GM12878 (cell line): ENCODE measurements around the gene FSTL4. TPM values are rescaled to one million over a fixed set of nuclear protein-coding genes. Genes with fewer than 3 reads are reported as not detected.

Experiments
- ATAC-seq: fragments of 200-7000 bp; cut with Tn5 transposase; 3 replicates; pipeline ENCODE4 v1.9.1; 2020; ENCODE audit warnings: mild to moderate bottlenecking, moderate library complexity
- BruUV-seq: library from RNA; stranded (reverse); fragments of 400-500 nt; replicated peaks from 2 replicates; lab custom pipeline; 2021; lab: Mats Ljungman, UMichigan
- CTCF ChIA-PET: fragments of 300-600 bp; sonication (Branson Sonifier 250); formaldehyde crosslinking; extraction: SDS; loops from one replicate; lab custom pipeline; 2021; ENCODE audit warnings: inconsistent platforms; lab: Yijun Ruan, JAX
- POLR2A ChIA-PET: fragments of 350-600 bp; formaldehyde crosslinking; extraction: SDS; loops from one replicate; lab custom pipeline; 2021; ENCODE audit warnings: inconsistent platforms; lab: Charles Lee
- RAD21 ChIA-PET: fragments of 300-600 bp; sonication (Branson Sonifier 250); formaldehyde crosslinking; loops from one replicate; lab custom pipeline; 2023; ENCODE audit warnings: antibody characterized with exemption; ENCODE audit not compliant: unreplicated experiment; lab: Charles Lee
- SMC1A ChIA-PET: fragments of 300-600 bp; sonication (Branson Sonifier 250); formaldehyde crosslinking; loops from one replicate; lab custom pipeline; 2023; ENCODE audit not compliant: unreplicated experiment, uncharacterized antibody; lab: Charles Lee
- DNase-seq: peaks from one replicate; pipeline ENCODE4 v3.0.0-alpha.2; 2011; ENCODE audit warnings: low read depth, low spot score
- FAIRE-seq: peaks from 3 replicates; lab custom pipeline; 2011; peaks lifted over from hg19 to GRCh38; lab: Jason Lieb, UNC
- H2AFZ ChIP-seq: 2 replicates; pipeline ENCODE4 v1.6.0; 2011; ENCODE audit warnings: low read depth, low read length, control low read depth; ENCODE audit not compliant: control insufficient read depth
- H3K27ac ChIP-seq: 2 replicates; pipeline ENCODE4 v1.5.1; 2011; ENCODE audit warnings: control low read depth; ENCODE audit not compliant: control insufficient read depth, insufficient read depth
- H3K27me3 ChIP-seq, 2 experiments: replicated peaks in 1 of 2; 2 replicates each; pipeline versions ENCODE4 v1.6.0 to v1.6.1; 2011; ENCODE audit warnings: low read length in 1 of 2; ENCODE audit not compliant: control insufficient read depth in 2 of 2, insufficient read depth in 2 of 2
- H3K36me3 ChIP-seq, 2 experiments: 2 replicates each; pipeline ENCODE4 v1.5.1; 2011; ENCODE audit warnings: low read length in 1 of 2; ENCODE audit not compliant: control insufficient read depth in 2 of 2, insufficient read depth in 2 of 2
- H3K4me1 ChIP-seq: 2 replicates; pipeline ENCODE4 v1.6.1; 2011; ENCODE audit warnings: mild to moderate bottlenecking, low read length, moderate library complexity, mixed read lengths; ENCODE audit not compliant: control insufficient read depth, insufficient read depth
- H3K4me2 ChIP-seq: 2 replicates; pipeline ENCODE4 v1.6.0; 2011; ENCODE audit warnings: control low read depth; ENCODE audit not compliant: control insufficient read depth, insufficient read depth
- H3K4me3 ChIP-seq: fragments of 200-600 bp; sonication (generic); 2 replicates; pipeline ENCODE4 v1.5.1; 2016
- H3K79me2 ChIP-seq: 2 replicates; pipeline ENCODE4 v1.6.0; 2011; ENCODE audit warnings: low read length; ENCODE audit not compliant: control insufficient read depth, insufficient read depth
- H3K9ac ChIP-seq: 2 replicates; pipeline ENCODE4 v1.8.0; 2011; ENCODE audit warnings: low read length, control low read depth, mixed read lengths; ENCODE audit not compliant: control insufficient read depth, insufficient read depth
- H3K9me3 ChIP-seq: replicated peaks from 3 replicates; pipeline ENCODE4 v1.5.1; 2011; ENCODE audit warnings: mild to moderate bottlenecking, low read length; ENCODE audit not compliant: control insufficient read depth, insufficient read depth
- H4K20me1 ChIP-seq: 2 replicates; pipeline ENCODE4 v1.6.0; 2011; ENCODE audit not compliant: control insufficient read depth, insufficient read depth
- ATF7 ChIP-seq: fragments of 450-650 bp; IDR thresholded peaks from 2 replicates; pipeline ENCODE4 v1.6.1; 2016; ENCODE audit warnings: low read depth, mild to moderate bottlenecking
- CBX3 ChIP-seq: fragments of 200-600 bp; sonication (generic); IDR thresholded peaks from 2 replicates; pipeline ENCODE4 v1.6.1; 2016; ENCODE audit warnings: low read depth, borderline replicate concordance
- CHD2 ChIP-seq: IDR thresholded peaks from 2 replicates; pipeline ENCODE4 v1.6.1; 2011; ENCODE audit warnings: low read depth, low read length, improper control_type of control experiment, borderline replicate concordance
- CREB1 ChIP-seq: IDR thresholded peaks from 2 replicates; pipeline ENCODE4 v1.6.1; 2012; ENCODE audit warnings: low read depth, mild to moderate bottlenecking, inconsistent platforms
- ETV6 ChIP-seq, 2 experiments: fragments of 450-650 bp in 1 of 2; IDR thresholded peaks in 1 of 2; conservative IDR thresholded peaks in 1 of 2; 2 replicates each; pipeline ENCODE4 v1.6.1; 2014; ENCODE audit warnings: antibody characterized with exemption in 1 of 2, borderline replicate concordance in 1 of 2, low read depth in 1 of 2, mild to moderate bottlenecking in 1 of 2, moderate library complexity in 1 of 2
- FOXM1 ChIP-seq: IDR thresholded peaks from 2 replicates; pipeline ENCODE4 v1.6.1; 2012; ENCODE audit warnings: low read depth, mild to moderate bottlenecking, inconsistent platforms, low read length, moderate library complexity
- JUNB ChIP-seq: IDR thresholded peaks from 2 replicates; pipeline ENCODE4 v1.6.1; 2016; ENCODE audit warnings: antibody characterized with exemption, mild to moderate bottlenecking
- KDM1A ChIP-seq: fragments of 200-600 bp; sonication (generic); IDR thresholded peaks from 2 replicates; pipeline ENCODE4 v1.6.1; 2016; ENCODE audit warnings: borderline replicate concordance
- NBN ChIP-seq: fragments of 450-650 bp; IDR thresholded peaks from 2 replicates; pipeline ENCODE4 v1.6.1; 2016
- NFXL1 ChIP-seq: fragments of 450-650 bp; IDR thresholded peaks from 2 replicates; pipeline ENCODE4 v1.6.1; 2017; ENCODE audit warnings: antibody characterized with exemption, mild to moderate bottlenecking, borderline replicate concordance
- POLR2AphosphoS5 ChIP-seq: IDR thresholded peaks from 2 replicates; pipeline ENCODE4 v1.6.1; 2011; ENCODE audit warnings: mild to moderate bottlenecking, low read length, inconsistent platforms
- RELA ChIP-seq: fragments of 450-650 bp; IDR thresholded peaks from 2 replicates; pipeline ENCODE4 v1.8.0; 2014; ENCODE audit warnings: borderline replicate concordance; ENCODE audit not compliant: partially characterized antibody
- ZNF24 ChIP-seq: fragments of 450-650 bp; IDR thresholded peaks from 2 replicates; pipeline ENCODE4 v1.6.1; 2017; ENCODE audit warnings: antibody characterized with exemption, mild to moderate bottlenecking
- ZNF274 ChIP-seq: IDR thresholded peaks from one replicate; pipeline ENCODE4 v1.8.0; 2011; ENCODE audit not compliant: insufficient read length, insufficient read depth
- WGBS: methylation state at CpG from one replicate; pipeline ENCODE4 v1.1.6; 2016; ENCODE audit warnings: low lambda C conversion rate; ENCODE audit not compliant: insufficient replicate concordance, insufficient coverage; ENCODE audit errors: missing lambda C conversion rate; 5-methylcytosine and 5-hydroxymethylcytosine counted together
- in situ Hi-C: fragments of 300-500 bp; cut with MboI; formaldehyde crosslinking; loops from 9 replicates; pipeline ENCODE4 v1.14.3; 2018; ENCODE audit warnings: mixed read lengths
- intact Hi-C: fragments of 100-400 bp; cut with micrococcal nuclease; formaldehyde crosslinking; loops from one replicate; pipeline ENCODE4 v1.14.2; 2022; ENCODE audit not compliant: unreplicated experiment
- polyA plus RNA-seq, 11 experiments: library from polyadenylated mRNA; depleted of rRNA in 4 of 11; unstranded in 6 of 11; stranded (reverse) in 5 of 11; fragments of >200 nt; fragmentation: Nextera tagmentation in 4 of 11; fragmentation: Illumina TruSeq in 1 of 11; extraction: Ambion mirVana in 4 of 11; extraction: Trizol in 1 of 11; gene quantifications; 1 replicate in 1 of 11; 2 replicates in 10 of 11; pipeline versions ENCODE4 v1.2.1 to v1.2.3, GENCODE V29; 2011 to 2016; ENCODE audit warnings: inconsistent platforms in 2 of 11, missing spikeins in 2 of 11, low read depth in 1 of 11
- total RNA-seq, 4 experiments: library from RNA; depleted of rRNA in 3 of 4; stranded (reverse); fragments of >200 nt in 3 of 4; fragmentation: Illumina TruSeq in 1 of 4; extraction: Trizol in 1 of 4; gene quantifications; 2 replicates each; pipeline versions ENCODE4 v1.2.1 to v1.2.3, GENCODE V29; 2013 to 2021
- TF ChIP-seq, protein P1 (sequence below): fragments of 450-650 bp; formaldehyde crosslinking; IDR thresholded peaks from 2 replicates; pipeline ENCODE4 v1.4.0; 2020; ENCODE audit warnings: mild to moderate bottlenecking, moderate library complexity
- TF ChIP-seq, protein P2 (sequence below): fragments of 450-650 bp; IDR thresholded peaks from 2 replicates; pipeline ENCODE4 v1.6.1; 2016; ENCODE audit warnings: mild to moderate bottlenecking
- TF ChIP-seq, protein P3 (sequence below): IDR thresholded peaks from 2 replicates; pipeline ENCODE4 v1.6.1; 2011; ENCODE audit warnings: mild to moderate bottlenecking, low read depth, low read length, moderate library complexity; ENCODE audit not compliant: insufficient replicate concordance

The FSTL4 gene
- total and polyA plus RNA-seq, 10 of the 15 experiments (the other 5 are each of a cell fraction or from before 2014, with no cell fraction given) = 0.01 to 0.79 (median 0.21) TPM; not detected in 6

DNA sequence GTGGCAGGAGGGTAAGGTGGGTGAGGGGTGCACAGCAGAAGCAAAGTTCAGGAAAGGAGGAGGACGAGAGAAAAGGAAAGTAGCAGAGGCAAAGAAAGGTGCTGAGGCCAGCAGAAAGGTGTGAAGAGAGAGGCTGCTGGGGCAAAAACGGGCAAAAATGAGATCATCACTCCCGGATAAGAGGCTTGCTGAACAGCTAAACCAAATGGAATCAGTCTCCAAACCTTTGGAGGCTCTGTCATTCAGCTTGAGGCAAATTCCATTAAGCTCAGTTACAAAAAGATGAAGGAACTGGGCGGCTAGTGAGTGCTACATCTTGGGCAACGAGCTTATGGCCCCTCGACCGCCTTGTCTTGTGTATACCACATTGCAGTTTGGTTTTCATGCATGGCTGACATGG is 136.4 kb downstream of the FSTL4 start:
- H3K27ac ChIP-seq = no peak overlapping the region
- no peaks in the 10 kb centered on the region for H4K20me1 ChIP-seq
- DNase-seq (no peak), FAIRE-seq (no peak), ATAC-seq (no peak)
- intact Hi-C loops = no loop called here
- WGBS = 12% methylated on average over 7 of the region's 7 CpGs
- no TSS peak for BruUV-seq
- H3K79me2 ChIP-seq = no peaks in the 10 kb centered on the region
- no peak overlapping the region for H3K9ac ChIP-seq
- POLR2A ChIA-PET = no interaction called here
- SMC1A ChIA-PET = interaction anchor here (0.6 kb wide), 1 partner anchor 439 kb away, joined by 3 read pairs; no protein-coding TSS in a partner anchor
- H3K4me3 ChIP-seq = no peak overlapping the region
- no peak overlapping the region for H2AFZ ChIP-seq
- H3K36me3 ChIP-seq = no peaks in the 10 kb centered on the region
- H3K4me2 ChIP-seq = no peak overlapping the region
- peaks cover 2 to 7% of the 10 kb centered on the region in 2 experiments; a peak in 3 of 4 replicates for H3K27me3 ChIP-seq
- H3K9me3 ChIP-seq = no peaks in the 10 kb centered on the region
- no peaks in the 10 kb centered on the region for H3K4me1 ChIP-seq
- CTCF ChIA-PET = no interaction called here
- in situ Hi-C loops = no loop called here
- TF ChIP-seq FOXM1 = no peak
- TF ChIP-seq RELA = no peak
- TF ChIP-seq, protein P1, sequence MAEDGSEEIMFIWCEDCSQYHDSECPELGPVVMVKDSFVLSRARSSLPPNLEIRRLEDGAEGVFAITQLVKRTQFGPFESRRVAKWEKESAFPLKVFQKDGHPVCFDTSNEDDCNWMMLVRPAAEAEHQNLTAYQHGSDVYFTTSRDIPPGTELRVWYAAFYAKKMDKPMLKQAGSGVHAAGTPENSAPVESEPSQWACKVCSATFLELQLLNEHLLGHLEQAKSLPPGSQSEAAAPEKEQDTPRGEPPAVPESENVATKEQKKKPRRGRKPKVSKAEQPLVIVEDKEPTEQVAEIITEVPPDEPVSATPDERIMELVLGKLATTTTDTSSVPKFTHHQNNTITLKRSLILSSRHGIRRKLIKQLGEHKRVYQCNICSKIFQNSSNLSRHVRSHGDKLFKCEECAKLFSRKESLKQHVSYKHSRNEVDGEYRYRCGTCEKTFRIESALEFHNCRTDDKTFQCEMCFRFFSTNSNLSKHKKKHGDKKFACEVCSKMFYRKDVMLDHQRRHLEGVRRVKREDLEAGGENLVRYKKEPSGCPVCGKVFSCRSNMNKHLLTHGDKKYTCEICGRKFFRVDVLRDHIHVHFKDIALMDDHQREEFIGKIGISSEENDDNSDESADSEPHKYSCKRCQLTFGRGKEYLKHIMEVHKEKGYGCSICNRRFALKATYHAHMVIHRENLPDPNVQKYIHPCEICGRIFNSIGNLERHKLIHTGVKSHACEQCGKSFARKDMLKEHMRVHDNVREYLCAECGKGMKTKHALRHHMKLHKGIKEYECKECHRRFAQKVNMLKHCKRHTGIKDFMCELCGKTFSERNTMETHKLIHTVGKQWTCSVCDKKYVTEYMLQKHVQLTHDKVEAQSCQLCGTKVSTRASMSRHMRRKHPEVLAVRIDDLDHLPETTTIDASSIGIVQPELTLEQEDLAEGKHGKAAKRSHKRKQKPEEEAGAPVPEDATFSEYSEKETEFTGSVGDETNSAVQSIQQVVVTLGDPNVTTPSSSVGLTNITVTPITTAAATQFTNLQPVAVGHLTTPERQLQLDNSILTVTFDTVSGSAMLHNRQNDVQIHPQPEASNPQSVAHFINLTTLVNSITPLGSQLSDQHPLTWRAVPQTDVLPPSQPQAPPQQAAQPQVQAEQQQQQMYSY (CRISPR knock-in tag) = no peak
- no peak for TF ChIP-seq CHD2
- TF ChIP-seq JUNB = no peak
- no peak for TF ChIP-seq CBX3
- TF ChIP-seq ETV6 (conservative IDR thresholded peaks at IDR 0.05 in 1 of 2, IDR thresholded peaks at IDR 0.05 in 1 of 2; ENCODE audit: borderline replicate concordance in 1 of 2, low read depth in 1 of 2) = no peak
- TF ChIP-seq, protein P2, sequence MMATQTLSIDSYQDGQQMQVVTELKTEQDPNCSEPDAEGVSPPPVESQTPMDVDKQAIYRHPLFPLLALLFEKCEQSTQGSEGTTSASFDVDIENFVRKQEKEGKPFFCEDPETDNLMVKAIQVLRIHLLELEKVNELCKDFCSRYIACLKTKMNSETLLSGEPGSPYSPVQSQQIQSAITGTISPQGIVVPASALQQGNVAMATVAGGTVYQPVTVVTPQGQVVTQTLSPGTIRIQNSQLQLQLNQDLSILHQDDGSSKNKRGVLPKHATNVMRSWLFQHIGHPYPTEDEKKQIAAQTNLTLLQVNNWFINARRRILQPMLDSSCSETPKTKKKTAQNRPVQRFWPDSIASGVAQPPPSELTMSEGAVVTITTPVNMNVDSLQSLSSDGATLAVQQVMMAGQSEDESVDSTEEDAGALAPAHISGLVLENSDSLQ = no peak
- TF ChIP-seq NFXL1 = no peak
- TF ChIP-seq POLR2AphosphoS5 = no peak
- TF ChIP-seq, protein P3, sequence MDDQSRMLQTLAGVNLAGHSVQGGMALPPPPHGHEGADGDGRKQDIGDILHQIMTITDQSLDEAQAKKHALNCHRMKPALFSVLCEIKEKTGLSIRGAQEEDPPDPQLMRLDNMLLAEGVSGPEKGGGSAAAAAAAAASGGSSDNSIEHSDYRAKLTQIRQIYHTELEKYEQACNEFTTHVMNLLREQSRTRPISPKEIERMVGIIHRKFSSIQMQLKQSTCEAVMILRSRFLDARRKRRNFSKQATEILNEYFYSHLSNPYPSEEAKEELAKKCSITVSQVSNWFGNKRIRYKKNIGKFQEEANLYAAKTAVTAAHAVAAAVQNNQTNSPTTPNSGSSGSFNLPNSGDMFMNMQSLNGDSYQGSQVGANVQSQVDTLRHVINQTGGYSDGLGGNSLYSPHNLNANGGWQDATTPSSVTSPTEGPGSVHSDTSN = no peak
- no peak for TF ChIP-seq KDM1A
- no peak for TF ChIP-seq ATF7
- TF ChIP-seq ZNF24 = no peak
- TF ChIP-seq ZNF274 = no peak
- TF ChIP-seq NBN = no peak
- no peak for TF ChIP-seq CREB1
- RAD21 ChIA-PET = no interaction called here
